PFSK-1 (cell line): ENCODE data around the gene TRIM29.

Experiments
- POLR2AphosphoS5 ChIP-seq: IDR thresholded peaks from 2 replicates; pipeline ENCODE4 v1.6.1; 2012; ENCODE audit warnings: low read depth, mild to moderate bottlenecking, control low read depth, low read length, moderate library complexity
- REST ChIP-seq, 2 experiments: IDR thresholded peaks; 2 replicates each; pipeline versions ENCODE4 v1.6.1 to v1.8.0; 2011 to 2012; ENCODE audit warnings: low read depth in 2 of 2, low read length in 2 of 2, control low read depth in 1 of 2, inconsistent platforms in 1 of 2, mild to moderate bottlenecking in 1 of 2, moderate library complexity in 1 of 2; ENCODE audit not compliant: insufficient read depth in 1 of 2
- SIN3A ChIP-seq: IDR thresholded peaks from 2 replicates; pipeline ENCODE4 v1.6.1; 2012; ENCODE audit warnings: mild to moderate bottlenecking, low read length, moderate library complexity, borderline replicate concordance; ENCODE audit not compliant: insufficient read depth
- TAF1 ChIP-seq: IDR thresholded peaks from 2 replicates; pipeline ENCODE4 v1.6.1; 2012; ENCODE audit warnings: low read length, control low read depth, borderline replicate concordance; ENCODE audit not compliant: insufficient read depth

DNA sequence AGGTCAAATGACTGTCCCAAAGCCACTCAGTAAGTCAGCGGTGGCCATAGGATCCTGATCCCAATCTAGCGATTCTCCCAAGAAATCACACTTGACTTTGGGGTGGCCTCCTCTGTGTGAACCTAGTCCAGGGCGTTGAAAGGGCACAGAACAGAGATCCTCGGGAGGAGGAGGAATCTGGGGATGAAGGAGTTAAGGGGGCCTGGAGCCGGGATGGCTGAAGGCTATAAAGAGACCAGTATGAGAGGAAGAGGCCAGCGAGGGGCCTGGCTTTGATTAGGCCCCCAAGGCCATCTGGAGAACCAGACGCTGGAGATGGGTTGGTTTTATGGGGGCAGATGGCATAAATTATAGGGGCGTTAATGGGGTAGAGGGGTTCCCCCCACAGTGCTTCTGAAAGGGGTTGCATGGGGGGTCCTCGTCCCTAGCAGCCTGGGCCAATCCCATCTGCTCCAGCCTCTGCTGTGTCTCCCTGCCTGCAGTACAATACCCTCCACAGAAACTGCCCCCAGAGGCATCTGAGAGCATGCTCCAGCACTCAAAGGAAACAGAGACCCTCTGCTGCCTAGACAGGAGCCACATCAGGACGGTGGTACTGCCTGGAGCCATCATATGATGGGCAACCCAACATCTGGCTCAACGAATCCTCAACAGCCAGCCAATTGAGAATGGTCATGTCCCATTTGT lies 35.2 kb upstream of the TRIM29 start:
- TF ChIP-seq REST (IDR thresholded peaks at IDR 0.05; ENCODE audit: insufficient read depth in 1 of 2, low read depth in 2 of 2, low read length in 2 of 2) (no peak), POLR2AphosphoS5 (no peak), TAF1 (no peak), SIN3A (no peak)
